GM21737 (cell line): ENCODE results near the gene RHOA.
"Not testable (repeated sequence)": the region's sequence is repeated elsewhere in the genome, so short reads cannot be mapped to it uniquely, and the experiment has no call there.

Experiments
- ATAC-seq: cut with Tn5 transposase; IDR thresholded peaks from one replicate; pipeline ENCODE4 v1.9.1; 2021; ENCODE audit warnings: mild to moderate bottlenecking, moderate library complexity; ENCODE audit not compliant: unreplicated experiment

The RHOA gene

DNA sequence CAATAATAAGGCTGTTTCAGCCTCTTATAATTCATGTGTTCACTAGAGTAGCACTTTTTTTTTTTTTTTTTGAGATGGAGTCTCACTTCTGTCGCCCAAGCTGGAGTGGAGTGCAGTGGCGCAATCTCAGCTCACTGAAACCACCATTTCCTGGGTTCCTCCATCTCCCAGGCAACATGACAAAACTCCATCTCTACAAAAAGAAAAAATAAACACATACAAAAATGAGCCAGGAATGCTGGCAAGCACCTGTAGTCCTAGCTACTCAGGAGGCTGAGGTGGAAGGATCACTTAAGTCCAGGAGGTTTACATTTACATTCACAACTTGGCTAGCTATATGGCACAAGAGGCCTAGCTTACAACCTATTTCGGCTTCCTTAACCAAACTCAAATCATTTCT lies 78.7 kb downstream of the RHOA start:
- no peak for ATAC-seq

DNA sequence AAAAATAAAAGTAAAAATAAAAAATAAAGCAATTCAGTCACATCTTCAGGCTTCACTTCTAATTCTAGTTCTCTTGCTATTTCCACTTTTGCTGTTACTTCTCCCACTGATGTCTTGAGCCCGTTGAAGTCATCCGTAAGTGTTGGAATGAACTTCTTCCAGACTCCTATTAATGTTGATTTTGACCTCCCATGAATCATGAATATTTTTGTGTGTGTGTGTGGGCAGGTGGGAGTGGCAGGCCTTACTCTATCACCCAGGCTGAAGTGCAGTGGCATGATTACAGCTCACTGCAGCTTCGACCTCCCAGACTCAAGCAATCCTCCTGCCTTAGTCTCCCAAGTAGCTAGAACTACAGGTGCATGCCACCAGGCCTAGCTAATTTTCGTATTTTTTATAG lies 82.6 kb downstream of the RHOA start:
- no peak for ATAC-seq

DNA sequence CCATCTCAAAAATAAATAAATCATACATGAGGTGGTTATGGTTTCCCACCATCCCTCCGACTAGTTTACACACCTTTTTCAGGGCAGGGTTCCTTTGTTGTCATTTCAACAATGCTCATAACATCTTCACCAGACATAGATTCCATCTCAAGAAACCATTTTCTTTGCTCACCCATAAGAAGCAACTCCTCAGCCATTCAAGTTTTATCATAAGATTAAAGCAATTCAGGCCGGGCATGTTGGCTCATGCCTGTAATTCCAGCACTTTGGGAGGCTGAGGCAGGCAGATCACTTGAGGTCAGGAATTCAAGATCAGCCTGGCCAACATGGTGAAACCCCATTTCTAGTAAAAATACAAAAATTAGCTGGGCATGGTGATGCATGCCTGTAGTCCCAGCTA lies 83.4 kb downstream of the RHOA start:
- not testable (repeated sequence) for ATAC-seq

DNA sequence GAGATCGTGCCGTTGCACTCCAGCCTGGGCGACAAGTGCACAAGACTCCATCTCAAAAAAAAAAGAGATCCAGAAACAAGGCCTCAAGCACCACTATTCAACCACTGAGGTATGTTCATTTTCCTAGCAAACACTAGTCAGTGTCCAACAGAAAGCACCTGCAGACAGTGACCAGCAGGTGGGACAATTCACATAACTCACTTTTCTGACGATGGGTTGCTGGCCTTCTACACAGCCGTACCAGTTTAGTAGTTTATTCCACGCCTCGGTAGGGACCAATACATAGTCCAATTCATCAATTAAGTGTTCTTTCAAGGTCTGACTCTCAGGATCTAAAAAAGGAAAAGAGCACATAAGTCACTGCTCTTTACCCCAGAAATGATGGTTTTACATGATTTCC lies 84.3 kb downstream of the RHOA start:
- no peak for ATAC-seq

DNA sequence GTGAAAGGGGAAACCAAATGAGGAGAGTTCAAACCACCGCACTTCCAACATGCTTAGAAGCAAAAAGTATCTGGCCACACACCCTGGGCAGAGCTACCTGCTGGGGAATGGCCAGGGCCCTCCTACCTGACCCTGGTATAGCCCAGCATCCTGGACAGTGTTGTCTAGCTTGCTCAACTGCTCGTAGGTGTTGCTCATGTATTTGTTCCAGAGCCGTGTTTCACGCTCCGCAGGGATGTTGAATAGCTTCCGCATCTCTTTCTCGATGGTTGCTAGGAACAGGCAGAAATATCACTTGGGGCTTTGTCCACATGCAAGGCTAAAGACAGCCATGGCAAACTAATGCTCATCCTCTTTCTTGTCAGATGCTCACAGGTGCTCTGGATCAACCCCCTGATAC lies 87.0 kb downstream of the RHOA start:
- no peak for ATAC-seq

DNA sequence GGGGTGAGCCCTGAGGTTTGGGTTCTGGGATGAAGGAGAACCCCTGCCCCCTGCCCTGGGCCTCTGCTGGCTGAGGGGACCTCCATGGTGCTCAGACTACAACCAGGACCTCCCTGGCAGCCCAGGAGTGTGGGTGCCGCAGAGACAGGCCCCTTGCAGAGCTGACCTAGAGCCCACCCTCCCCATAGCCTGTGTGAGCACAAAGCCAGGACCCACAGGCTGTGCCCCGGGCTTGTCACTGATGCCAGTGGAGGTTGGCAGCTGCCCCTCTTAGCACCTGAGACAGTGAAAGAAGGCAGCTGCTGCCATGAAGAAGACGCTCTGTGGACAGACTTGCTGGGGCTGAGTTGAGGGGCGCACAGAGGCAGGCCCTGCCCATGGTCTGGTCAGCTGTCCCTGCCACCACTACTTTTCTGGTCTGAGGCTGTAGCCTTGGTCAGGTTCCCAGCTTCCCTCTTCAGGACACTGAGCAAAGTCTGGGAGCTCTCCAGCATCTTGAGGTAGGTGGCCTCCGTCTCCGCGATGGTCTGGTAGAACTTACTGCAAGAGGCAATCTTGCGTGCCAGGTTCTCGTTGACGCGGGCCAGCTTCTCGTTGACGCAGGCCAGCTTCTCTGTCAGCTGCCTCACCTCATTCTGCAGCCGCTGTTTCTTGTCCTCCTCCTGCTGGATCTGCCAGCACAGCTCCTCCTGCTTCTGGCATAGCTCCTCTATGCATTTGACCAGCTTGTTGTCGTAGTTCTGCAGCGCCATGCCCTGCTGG lies 94.9 kb downstream of the RHOA start:
- ATAC-seq = no peak

DNA sequence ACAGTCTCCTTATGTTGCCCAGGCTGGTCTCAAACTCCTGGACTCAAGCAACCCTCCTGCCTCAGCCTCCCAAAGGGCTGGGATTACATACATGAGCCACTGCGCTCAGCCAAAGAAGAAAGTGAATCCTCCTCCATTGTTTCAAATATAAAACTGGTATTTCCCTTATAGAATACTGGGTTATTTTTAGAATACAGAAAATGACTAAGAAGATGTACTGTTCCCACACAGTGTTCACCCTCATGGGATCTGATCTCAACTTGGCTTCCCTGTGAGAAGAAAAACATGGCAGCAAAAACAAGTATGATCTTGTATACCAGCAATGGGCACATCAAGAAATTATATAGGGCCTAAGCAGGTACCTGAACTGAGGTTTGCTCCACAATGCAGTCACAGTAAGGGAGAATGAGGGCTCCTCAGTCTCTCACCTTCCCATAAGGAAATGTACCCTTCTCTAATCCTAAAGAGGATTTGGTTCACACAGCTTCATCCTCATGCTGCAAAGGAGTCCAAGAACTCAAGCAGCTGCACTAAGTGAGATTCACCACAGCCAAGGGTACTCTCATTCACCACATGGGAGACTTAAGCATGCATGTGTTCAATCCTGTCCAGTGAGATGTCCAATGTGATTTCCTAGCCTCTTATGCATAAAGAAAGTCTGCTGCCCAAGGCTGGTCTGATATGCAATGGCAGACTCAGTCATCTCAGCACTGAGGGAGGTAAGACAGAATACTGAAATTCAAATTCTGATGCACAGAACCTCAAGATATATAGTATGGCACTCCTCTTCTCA lies 97.7 kb downstream of the RHOA start:
- ATAC-seq = no peak

DNA sequence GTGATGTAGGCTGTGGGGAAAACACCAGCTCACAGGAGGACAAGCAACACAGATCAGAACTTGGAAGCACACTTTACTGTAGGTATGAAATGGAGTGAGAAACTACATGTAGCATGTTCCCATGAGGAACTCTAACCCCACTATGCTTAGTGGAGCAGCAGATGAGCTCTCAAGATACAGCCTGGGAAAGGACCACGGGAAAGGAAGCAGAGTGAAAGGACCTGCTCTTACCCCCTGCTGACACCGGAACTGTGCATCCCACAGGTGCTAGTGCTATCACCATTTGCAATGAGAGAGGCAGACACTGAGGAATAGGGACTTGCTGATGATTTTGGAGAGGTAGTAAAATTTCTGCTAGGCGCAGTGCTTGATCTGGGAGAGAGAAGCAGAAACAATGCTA lies 100.5 kb downstream of the RHOA start:
- no peak for ATAC-seq

DNA sequence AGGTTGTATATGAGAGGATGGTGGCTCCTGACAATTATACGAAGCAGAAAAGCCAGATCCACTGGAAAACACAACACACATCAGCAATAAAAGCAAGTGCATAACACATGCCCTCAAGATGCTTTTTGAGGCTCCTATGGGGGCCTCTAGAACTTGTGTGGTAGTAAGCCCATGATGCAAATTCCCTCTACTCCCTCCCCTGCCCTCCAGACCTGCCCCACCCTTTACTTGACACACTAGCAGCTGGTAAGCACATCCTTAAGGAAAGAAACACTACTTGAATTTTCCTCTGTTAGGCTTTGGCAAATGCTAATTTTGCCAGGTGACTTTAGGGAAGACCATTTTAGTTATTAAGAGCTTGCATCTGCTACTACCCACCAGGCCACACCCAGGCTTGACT lies 101.1 kb downstream of the RHOA start:
- no peak for ATAC-seq
